Measurements from ENCODE around the gene QSOX2.

DNA sequence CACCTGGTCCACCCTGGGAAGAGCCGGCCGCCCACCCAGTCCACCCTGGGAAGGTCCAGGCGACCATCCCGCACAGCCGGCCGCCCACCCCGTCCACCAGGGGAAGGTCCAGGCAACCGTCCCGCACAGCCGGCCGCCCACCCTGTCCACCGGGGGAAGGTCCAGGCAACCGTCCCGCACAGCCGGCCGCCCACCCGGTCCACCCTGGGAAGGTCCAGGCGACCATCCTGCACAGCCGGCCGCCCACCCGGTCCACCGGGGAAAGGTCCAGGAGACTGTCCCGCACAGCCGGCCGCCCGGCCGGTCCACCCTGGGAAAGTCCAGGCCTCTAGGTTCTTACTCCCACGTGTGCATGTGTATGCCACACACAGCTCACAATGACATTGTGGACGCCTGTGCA, 6.7 kb upstream of the QSOX2 start:
- TF ChIP-seq, protein P1, sequence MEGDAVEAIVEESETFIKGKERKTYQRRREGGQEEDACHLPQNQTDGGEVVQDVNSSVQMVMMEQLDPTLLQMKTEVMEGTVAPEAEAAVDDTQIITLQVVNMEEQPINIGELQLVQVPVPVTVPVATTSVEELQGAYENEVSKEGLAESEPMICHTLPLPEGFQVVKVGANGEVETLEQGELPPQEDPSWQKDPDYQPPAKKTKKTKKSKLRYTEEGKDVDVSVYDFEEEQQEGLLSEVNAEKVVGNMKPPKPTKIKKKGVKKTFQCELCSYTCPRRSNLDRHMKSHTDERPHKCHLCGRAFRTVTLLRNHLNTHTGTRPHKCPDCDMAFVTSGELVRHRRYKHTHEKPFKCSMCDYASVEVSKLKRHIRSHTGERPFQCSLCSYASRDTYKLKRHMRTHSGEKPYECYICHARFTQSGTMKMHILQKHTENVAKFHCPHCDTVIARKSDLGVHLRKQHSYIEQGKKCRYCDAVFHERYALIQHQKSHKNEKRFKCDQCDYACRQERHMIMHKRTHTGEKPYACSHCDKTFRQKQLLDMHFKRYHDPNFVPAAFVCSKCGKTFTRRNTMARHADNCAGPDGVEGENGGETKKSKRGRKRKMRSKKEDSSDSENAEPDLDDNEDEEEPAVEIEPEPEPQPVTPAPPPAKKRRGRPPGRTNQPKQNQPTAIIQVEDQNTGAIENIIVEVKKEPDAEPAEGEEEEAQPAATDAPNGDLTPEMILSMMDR (IDR thresholded peaks at IDR 0.05; ENCODE audit: low read depth, low read length, missing input control): no peak
- TF ChIP-seq, protein P2, sequence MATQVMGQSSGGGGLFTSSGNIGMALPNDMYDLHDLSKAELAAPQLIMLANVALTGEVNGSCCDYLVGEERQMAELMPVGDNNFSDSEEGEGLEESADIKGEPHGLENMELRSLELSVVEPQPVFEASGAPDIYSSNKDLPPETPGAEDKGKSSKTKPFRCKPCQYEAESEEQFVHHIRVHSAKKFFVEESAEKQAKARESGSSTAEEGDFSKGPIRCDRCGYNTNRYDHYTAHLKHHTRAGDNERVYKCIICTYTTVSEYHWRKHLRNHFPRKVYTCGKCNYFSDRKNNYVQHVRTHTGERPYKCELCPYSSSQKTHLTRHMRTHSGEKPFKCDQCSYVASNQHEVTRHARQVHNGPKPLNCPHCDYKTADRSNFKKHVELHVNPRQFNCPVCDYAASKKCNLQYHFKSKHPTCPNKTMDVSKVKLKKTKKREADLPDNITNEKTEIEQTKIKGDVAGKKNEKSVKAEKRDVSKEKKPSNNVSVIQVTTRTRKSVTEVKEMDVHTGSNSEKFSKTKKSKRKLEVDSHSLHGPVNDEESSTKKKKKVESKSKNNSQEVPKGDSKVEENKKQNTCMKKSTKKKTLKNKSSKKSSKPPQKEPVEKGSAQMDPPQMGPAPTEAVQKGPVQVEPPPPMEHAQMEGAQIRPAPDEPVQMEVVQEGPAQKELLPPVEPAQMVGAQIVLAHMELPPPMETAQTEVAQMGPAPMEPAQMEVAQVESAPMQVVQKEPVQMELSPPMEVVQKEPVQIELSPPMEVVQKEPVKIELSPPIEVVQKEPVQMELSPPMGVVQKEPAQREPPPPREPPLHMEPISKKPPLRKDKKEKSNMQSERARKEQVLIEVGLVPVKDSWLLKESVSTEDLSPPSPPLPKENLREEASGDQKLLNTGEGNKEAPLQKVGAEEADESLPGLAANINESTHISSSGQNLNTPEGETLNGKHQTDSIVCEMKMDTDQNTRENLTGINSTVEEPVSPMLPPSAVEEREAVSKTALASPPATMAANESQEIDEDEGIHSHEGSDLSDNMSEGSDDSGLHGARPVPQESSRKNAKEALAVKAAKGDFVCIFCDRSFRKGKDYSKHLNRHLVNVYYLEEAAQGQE (IDR thresholded peaks at IDR 0.05): no peak
- TF ChIP-seq GABPA (IDR thresholded peaks at IDR 0.05 in 1 of 2, conservative IDR thresholded peaks at IDR 0.05 in 1 of 2): no peak
- TF ChIP-seq, protein P3, sequence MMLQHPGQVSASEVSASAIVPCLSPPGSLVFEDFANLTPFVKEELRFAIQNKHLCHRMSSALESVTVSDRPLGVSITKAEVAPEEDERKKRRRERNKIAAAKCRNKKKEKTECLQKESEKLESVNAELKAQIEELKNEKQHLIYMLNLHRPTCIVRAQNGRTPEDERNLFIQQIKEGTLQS (IDR thresholded peaks at IDR 0.05): no peak
- TF ChIP-seq, protein P4, sequence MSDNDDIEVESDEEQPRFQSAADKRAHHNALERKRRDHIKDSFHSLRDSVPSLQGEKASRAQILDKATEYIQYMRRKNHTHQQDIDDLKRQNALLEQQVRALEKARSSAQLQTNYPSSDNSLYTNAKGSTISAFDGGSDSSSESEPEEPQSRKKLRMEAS (IDR thresholded peaks at IDR 0.05): no peak
- no peak for TF ChIP-seq TAF1 (conservative IDR thresholded peaks at IDR 0.05)
- no peak for TF ChIP-seq JUND (IDR thresholded peaks at IDR 0.05)
- TF ChIP-seq YY1 (IDR thresholded peaks at IDR 0.05): no peak
- no peak for TF ChIP-seq HNF4A (conservative IDR thresholded peaks at IDR 0.05)
- TF ChIP-seq NR2F2 (IDR thresholded peaks at IDR 0.05): no peak
- TF ChIP-seq HNF4G (IDR thresholded peaks at IDR 0.05): no peak
- TF ChIP-seq RAD21 (IDR thresholded peaks at IDR 0.05): no peak

All from liver (tissue), 3 donors.